GM21423 (cell line): Measurements from ENCODE around the gene ARFRP1.

Experiments used
- ATAC-seq: cut with Tn5 transposase; IDR thresholded peaks from one replicate; pipeline ENCODE4 v1.9.1; 2021; ENCODE audit warnings: mild to moderate bottlenecking, moderate library complexity; ENCODE audit not compliant: unreplicated experiment

The ARFRP1 gene

GRCh38 chr20:63702751-63703470, 4.9 kb downstream of the ARFRP1 start:
- no peak for ATAC-seq

- ATAC-seq = no peak
These were observed 5.6 kb downstream of the ARFRP1 start for GRCh38 chr20:63702036-63702665.

GRCh38 chr20:63701329-63702035, 6.3 kb downstream of the ARFRP1 start:
- no peak for ATAC-seq

- no peak for ATAC-seq
These were observed 6.8 kb downstream of the ARFRP1 start for GRCh38 chr20:63701051-63701328.

GRCh38 chr20:63700199-63701050, 7.4 kb downstream of the ARFRP1 start:
- ATAC-seq = no peak

GRCh38 chr20:63699466-63700198, 8.1 kb downstream of the ARFRP1 start:
- ATAC-seq = no peak

- no peak for ATAC-seq
These were observed 8.9 kb downstream of the ARFRP1 start for GRCh38 chr20:63698739-63699465.

- ATAC-seq = no peak
These were observed 9.8 kb downstream of the ARFRP1 start for GRCh38 chr20:63697868-63698545.

GRCh38 chr20:63697357-63697867, 10.4 kb downstream of the ARFRP1 start:
- no peak for ATAC-seq

GRCh38 chr20:63696628-63697356, 11.0 kb downstream of the ARFRP1 start, which contains the start of gene TNFRSF6B:
Gene TNFRSF6B, plus strand, starts transcription at chr20:63696652. Its CDS starts 116 bp downstream, at chr20:63696768.
- ATAC-seq = no peak

GRCh38 chr20:63696306-63696627, 11.5 kb downstream of the ARFRP1 start:
- ATAC-seq = no peak

- ATAC-seq = no peak
These were observed 12.1 kb downstream of the ARFRP1 start for GRCh38 chr20:63695424-63696305.

- no peak for ATAC-seq
These were observed 13.0 kb downstream of the ARFRP1 start for GRCh38 chr20:63694584-63695423.

- ATAC-seq = no peak
These were observed 13.8 kb downstream of the ARFRP1 start for GRCh38 chr20:63693733-63694583.

- no peak for ATAC-seq
These were observed 14.6 kb downstream of the ARFRP1 start for GRCh38 chr20:63693083-63693732.
